T-helper 2 cell (primary cell): Measurements from ENCODE around the gene KCTD2.
"Not testable (repeated sequence)": the region's sequence is repeated elsewhere in the genome, so short reads cannot be mapped to it uniquely, and the experiment has no call there.

Experiments used
- DNase-seq, 5 experiments: peaks; one replicate each; pipeline versions ENCODE4 v3.0.0 to v3.0.0-alpha.2; 2012 to 2022
- total RNA-seq, 2 donors: gene quantifications; one replicate each; lab custom pipeline; 2026; lab: John Stamatoyannopoulos, UW

Gene KCTD2, protein sequence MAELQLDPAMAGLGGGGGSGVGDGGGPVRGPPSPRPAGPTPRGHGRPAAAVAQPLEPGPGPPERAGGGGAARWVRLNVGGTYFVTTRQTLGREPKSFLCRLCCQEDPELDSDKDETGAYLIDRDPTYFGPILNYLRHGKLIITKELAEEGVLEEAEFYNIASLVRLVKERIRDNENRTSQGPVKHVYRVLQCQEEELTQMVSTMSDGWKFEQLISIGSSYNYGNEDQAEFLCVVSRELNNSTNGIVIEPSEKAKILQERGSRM
- 39.0 to 46.1 reads per million in 2 donors for total RNA-seq

DNA sequence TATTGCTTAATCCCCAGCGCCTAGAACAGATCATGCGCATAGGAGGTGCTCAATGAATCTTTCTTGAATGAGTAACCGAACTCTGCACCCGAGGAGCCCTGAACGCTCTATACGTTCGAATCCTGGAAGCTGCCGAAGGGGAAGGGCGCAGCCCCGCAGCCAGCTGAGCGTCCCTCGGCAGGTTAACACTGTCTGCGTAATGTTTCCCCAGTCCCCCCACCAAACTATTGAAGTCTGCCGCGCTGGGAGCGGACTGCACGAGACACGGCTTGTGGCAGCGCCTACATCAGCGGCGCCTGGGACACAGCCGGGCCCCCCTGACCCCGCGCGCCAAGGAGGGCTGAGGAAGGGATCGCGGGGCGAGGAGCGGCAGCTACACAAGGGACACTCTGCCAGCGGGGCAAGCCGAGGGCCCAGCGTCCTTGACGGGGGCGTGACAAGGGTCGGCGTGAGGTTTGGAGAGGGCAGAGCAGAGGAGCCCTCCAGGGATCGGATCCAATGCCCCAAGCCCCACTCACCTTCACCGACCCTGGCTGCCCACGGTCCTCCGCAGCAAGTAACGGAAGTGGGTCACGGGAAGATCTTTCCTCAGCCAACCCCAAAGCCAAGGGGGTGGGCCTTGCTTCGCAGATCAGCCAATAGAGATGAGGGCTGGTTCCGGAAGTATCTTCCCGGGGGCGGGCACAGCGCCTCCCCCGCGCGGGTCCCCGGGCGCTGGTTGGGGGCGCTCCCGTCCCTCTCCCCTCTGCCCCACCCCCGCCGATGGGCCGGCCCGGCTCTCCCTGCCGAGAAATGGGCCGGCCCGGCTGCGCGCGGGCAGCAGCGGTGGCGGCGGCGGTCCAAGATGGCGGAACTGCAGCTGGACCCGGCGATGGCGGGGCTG, at the start of gene KCTD2, which contains the start of gene ATP5PD:
Gene KCTD2 (plus strand): TSS at position 819 of the 883 bp plus-strand sequence. CDS start 26 bp downstream, at position 845.
Gene ATP5PD (minus strand): TSS at position 563 of the 883 bp plus-strand sequence. CDS start 4,319 bp downstream, outside the sequence.
- DNase-seq: peak; percentile 82 to 96 (median 90)

DNA sequence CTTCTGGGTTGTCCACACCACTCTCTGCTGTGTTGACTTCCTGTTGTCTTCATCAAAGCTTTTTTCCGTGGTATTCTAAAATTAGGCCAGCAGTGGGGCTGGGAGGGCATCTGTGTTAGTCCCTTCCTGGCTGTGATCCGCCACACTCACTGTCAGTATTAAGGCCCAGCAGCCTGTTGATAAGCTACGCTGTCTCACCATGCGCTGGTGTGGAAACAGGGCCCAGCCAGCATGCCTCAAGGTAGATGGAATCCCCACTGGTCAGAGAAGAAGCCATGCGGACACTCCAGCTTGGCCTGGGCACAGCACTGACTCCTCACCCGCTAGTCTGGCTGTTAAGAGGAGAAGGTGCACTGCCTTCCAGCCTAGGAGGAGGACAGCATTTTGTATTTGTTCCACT, 48.2 kb upstream of the KCTD2 start:
- no peak for DNase-seq

DNA sequence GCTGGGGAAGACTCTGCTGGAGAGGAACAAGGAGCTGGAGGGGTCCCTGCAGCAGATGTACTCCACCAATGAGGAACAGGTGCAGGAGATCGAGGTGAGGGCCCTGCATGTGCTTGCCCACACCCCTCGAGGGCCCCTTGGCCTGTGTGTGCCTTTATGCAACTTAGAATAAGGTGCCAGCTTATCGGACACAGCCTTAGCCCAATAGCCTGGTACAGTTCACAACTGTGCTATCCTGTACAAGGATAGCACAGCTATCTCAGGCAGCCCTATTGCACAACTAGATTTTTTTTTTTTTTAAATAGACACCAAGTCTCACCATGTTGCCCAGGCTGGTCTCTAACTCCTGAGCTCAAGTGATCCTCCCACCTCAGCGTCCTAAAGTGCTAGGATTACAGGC, 47.5 kb upstream of the KCTD2 start:
- no peak for DNase-seq

DNA sequence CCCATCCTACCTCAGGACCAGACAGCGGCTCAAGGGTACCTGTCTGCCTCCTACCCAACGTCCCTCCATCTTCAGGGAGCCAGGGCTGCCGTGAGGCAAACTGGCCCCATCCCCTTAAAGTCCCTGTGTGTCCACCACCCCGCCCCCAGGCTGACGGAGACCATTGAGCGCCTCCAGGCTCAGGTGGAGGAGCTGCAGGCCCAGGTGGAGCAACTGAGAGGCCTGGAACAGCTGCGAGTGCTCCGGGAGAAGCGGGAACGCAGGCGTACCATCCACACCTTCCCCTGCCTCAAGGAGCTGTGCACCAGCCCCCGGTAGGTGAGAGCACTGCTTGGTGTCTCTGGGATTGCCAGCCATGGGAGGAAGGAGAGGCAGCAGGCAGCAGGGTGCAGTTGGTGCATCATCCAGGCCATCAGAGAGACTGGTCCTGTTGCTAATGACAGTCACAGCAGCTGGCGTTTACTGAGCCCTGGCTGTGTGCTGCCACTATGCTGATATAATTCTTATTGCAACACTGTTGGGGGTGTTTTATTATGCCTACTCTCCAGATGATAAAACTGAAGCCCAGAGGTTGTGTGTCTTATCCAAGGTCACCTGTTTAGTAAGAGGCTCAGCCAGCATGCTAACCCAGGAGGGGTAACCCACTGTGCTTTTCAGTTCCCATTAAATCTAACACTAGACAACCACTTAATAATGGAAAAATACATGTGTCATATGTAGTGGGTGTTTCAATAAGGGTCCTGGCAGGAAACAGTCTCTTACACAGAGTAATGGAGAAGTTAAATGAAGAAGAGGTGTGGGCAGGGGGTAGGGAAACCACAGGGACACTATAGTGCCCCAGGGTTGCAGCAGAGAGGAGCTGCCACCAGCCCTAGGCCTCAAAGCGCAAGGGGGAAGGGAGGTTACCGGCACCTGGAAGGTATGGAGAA, 44.8 kb upstream of the KCTD2 start:
- no peak for DNase-seq

DNA sequence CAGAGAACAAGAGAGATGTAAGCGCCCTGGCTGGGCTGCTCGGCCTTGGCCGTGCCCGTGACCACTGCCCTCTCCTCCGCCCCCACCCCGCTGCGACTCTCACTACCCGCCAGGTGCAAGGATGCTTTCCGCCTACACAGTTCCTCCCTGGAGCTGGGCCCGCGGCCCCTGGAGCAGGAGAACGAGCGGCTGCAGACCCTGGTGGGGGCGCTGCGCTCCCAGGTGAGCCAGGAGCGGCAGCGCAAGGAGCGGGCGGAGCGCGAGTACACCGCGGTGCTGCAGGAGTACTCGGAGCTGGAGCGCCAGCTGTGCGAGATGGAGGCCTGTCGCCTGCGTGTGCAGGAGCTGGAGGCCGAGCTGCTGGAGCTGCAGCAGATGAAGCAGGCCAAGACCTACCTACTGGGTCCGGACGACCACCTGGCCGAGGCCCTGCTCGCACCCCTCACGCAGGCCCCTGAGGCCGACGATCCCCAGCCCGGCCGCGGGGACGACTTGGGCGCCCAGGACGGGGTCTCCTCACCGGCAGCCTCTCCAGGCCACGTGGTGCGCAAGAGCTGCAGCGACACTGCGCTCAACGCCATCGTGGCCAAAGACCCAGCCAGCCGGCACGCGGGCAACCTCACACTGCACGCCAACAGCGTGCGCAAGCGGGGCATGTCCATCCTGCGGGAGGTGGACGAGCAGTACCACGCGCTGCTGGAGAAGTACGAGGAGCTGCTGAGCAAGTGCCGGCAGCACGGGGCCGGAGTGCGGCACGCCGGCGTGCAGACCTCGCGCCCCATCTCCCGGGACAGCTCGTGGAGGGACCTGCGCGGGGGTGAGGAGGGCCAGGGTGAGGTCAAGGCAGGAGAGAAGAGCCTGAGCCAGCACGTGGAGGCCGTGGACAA, 43.7 kb upstream of the KCTD2 start:
- no peak for DNase-seq

DNA sequence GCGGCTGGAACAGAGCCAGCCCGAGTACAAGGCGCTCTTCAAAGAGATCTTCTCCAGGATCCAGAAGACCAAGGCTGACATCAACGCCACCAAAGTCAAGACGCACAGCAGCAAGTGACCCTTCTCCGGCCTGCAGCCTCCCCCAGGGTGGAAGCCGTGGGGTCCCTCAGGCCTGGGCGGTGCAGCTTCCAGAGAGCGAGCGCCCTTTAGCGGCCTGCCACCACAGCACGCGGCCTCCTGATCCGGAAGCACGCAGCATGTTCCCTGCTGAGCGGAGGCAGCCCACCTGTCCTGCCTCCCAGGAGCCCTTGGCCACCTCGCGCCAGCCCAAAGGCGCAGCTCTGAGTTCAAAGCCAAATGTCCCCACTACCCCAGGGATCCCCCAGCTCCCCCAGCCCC, 43.1 kb upstream of the KCTD2 start:
- no peak for DNase-seq

DNA sequence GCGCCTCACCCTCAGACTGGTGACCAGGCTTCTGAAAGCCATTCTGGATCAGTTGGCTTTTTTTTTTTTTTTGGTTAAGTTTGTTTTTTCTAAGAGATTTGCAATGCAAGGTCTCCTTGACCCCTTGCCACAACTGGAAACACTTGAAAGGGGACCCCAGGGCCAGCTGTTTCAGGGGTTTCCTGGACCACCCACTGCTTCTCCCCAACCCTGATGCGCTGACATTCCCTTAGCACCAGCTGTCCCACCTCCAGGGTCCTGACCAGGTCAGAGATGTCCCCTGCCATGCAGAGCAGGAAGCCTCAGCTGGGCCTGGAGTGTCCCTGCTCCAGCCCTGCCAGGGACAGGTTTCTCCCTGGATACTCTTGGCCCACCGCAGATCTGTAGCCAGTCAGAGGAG, 42.7 kb upstream of the KCTD2 start:
- DNase-seq: no peak

DNA sequence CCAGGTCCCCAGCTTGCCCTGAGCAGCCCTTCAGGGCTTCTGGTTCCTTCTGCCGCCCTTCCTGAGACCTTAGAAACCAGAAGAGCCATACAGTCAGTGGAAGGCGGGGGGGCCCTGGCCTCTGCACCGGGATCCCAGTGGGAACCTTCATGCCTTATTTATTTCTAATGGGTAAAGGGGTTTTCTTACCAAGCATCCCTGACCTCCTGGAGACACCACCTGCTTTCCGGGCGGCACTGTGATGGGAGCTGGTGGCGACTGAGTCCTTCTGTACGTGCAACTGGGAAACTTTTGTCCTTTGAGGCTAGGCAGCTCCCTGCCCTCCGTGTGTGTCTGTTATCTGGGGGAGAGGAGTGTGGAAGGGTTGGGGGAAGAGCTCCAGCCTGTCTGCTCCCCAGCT, 41.7 kb upstream of the KCTD2 start:
- DNase-seq: no peak

DNA sequence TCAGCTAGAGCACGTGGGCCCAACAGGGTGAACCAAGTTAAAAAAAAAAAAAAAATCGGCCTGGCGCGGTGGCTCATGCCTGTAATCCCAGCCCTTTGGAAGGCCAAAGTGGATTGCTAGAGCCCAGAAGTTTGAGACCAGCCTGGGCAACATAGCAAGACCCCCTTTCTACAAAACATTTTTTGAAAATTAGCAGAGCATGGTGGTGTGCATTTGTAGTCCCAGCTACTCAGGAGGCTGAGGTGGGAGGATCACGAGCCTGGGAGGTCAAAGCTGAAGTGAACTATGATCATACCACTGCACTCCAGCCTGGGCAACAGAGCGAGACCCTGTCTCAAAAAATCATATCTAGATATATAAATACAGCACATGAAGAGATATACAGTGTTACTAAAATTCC, 40.9 kb upstream of the KCTD2 start:
- not testable (repeated sequence) for DNase-seq

DNA sequence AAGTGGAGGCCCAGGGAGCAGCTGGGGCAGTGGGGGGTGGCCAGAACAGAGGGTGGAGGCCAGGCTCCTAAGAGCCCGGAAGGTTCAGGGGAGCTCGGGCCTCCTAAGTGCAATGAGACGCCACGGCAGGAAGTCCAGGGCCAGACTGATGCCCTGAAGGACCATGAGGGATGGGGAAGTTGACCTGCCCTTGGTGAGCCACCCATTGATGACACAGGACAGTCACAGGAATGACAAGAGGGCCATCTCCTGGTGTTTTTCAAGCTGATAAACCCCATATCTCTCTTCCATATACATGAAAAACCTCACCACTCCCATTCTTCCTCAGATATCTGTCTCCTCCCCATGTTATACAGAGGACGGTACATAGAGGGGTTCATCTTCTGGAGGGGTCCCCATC, 40.4 kb upstream of the KCTD2 start:
- DNase-seq: no peak

DNA sequence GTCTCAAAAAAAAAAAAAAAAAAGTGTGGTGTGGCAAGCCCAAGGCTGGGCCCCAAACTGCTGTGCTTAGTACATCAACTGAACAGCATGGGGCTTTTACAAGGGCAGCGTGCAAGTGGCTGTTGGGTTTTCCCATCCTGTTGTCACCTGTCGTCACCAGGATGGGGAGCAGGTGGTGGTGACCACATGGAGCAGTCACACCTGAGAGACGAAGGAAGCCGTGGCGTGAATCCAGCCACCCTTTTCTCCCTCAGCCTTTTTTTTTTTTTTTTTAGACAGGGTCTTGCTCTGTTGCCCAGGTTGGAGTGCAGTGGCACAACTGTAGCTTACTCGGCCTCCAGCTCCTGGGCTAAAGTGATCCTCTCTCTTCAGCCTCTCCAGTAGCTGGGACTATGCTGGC, 38.7 kb upstream of the KCTD2 start:
- DNase-seq: no peak

DNA sequence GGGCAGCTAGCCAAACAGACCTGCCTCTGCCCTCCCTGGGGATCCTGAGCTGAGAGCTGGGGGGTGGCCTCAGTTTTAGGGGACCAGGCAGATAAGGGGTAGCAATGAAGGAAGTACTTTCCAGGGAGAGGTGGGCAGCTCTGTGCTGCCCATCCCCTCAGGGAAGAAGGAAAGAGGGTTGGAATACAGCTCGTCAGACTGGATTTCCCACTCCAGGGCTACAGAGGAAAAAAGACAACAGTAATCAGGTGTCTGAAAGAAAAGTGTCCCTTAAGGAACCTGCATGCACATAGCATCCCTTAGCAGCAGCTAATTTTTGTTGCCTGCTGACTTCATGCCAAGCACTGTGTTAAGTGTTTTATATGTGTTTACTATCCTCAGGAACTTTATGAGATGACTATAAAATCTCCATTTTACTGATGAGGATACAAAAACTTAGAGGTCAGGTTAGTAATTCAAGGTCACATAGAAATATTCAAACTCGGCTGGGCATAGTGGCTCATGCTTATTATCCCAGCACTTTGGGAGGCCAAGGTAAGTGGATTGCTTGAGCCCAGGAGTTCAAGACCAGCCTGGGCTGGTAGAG, 37.8 kb upstream of the KCTD2 start:
- no peak for DNase-seq

DNA sequence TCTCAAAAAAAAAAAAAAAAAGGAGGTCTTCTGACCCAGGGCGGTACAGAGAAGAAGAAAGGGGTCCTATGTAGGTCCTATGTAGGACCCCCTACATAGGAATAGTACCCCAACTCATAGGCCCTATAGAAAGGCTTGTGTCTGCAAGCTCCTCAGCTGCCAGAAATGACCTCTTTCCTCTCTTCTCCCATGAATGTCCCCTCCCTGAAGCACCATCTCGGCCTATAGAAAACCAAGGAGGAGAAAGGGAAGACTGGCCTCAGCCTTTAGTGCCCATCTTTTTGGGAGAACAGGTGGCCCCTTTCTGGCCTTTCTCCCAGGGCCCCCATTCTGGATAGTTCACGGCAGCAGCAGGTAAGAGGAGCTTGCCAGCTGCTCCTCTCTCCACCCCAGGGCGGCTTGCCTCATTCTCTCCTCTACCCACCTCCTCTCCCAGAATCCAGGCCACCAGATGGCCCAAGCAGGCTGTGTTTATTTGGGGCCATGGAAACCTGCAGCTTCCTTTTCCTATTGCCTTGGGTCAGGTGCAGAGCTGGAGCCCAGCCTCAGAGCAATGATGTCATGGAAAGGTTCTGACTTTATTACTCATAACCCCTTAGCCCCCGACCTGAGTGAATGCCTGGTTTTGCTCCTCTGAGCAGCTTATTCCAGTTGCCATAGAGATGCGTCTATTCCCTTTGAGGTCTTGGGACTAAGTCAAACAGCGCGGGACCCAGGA, 36.2 kb upstream of the KCTD2 start:
- DNase-seq: no peak

DNA sequence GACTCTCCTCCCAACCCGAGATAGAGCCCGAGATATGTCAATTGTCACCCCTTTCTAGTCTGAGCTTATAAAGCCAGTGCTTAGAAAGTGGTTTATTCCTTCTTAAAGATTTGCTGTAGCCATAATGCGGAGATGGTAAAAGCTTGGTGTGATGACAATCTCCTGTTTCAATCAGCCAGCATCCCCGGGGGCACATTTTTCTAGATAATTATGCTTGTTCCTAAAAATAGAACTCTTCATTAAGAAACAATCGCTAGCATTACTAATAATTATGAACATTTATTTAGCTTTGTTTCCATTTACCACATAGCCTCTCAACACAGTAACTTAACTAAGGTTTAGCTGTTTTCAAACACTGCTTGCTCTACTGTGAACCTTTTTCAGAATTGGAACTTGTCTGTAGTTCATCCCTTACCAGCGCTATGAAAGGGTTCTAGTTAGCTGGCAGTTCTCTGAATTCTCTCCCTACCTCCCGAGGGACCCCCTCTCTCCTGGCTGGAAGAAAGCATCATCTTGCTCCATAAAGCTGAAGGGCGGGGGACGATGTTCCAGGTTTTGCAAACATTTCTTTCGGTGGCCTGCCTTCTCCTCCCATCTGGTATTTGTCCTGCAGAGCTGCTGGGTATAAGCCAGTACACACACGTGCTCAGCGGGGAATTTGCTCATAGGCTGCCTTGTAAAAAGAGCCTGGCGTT, 35.5 kb upstream of the KCTD2 start:
- DNase-seq: no peak

DNA sequence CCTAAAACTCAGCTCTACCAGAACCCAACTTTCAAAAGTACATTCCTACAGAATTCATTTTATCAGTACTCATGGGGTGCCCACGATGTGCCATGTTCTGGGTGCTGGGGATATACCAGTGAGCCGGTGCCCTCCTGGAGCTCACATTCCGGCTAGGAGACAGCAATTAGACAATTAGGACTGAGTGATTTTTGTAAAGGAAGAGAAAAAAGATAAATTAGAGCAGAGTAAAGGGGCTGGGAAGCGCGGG, 35.0 kb upstream of the KCTD2 start:
- no peak for DNase-seq

DNA sequence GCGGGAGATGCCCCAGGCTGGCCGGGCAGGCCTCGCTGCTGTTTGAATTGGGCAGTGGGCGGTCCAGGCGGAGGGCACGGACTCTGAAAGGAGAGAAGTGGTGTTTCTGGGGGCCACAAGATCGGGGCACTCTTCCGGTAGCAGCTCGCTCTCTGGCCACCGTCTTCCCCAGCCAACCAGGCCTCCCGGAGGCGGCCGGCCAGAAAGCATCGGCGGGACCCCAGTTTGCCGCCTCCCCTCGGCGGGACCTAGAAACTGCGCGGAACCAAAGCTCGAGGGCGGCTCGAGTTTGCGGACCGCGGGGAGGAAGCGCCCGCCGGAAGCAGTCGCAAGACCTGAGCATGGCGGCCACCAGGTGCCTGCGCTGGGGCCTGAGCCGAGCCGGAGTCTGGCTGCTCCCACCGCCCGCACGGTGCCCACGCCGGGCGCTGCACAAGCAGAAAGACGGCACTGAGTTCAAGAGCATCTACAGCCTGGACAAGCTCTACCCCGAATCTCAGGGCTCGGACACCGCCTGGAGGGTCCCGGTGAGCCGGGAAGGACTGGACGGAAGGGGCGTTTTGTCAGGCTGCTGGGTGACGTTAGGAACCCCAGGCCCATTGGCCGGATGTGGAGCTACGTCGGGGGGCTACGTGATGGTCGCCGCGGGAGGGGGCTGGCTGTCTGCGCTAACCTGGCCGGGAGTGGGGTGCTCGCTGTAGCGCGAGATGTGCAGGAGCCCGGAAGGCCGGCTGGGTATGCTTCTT, 34.5 kb upstream of the KCTD2 start, which contains the start of gene MRPL58:
Gene MRPL58 (plus strand): TSS at position 325 of the 746 bp plus-strand sequence. CDS start 17 bp downstream, at position 342.
- DNase-seq: peak; percentile 48 to 91 (median 68)

DNA sequence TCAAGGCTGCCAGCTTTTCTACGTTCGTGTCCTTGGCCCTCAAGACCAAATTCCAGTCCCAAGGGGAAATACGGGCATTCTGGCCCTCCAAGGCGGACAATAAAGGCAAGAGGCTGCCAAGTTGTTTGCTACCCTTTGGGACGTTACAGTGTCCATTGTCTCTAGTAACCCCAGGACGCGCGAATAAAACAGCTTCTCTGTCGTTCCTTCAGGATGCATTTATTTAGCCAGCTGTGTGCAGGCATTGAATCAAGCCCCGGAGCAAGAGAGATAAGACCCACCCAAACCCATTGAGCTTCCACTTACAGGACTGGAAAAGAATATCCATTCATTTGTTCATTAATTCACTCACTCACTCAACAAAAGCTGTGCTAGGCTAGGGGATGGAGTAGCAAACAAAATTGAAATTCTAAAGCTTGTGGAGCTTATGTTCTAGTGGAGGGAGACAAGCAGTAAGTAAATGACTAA, 33.9 kb upstream of the KCTD2 start:
- DNase-seq: no peak

DNA sequence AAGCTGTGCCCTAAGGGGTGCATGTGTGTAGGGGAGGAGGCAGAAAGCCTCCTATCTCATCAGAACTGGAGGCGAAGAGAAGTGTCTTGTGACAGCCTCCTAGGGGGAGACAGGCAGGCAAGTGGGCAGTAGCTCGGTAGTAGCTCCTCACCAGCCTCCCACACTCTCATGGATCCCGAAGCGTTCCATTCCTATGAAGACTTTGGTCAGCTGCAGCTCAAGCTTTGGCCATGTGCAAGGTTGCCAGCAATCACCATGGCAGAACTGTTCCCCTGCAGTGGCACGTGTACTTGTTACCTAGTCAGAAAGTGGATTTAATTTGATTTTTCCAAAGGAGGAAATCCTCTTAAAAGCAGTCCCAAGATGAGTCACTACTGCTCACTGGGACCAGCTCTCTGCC, 27.9 kb upstream of the KCTD2 start:
- no peak for DNase-seq

DNA sequence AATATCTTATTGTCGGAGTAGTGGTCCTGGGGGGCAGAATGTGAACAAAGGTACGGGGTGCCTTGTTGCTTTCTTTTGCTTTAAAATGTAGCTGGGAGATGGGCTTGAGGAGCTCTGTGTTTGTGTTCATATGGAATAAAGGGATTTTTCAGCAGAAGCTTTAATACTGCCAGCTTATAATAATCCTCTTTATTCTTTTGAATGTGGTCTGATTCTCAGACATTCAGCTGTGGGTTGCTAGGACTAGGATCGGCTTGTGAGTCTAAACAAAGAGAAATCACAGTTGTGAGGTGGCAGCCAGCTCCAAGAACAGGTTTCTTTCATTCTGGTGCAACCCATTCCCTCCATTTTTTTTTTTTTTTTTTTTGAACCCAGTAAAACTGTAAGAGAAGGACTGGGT, 27.3 kb upstream of the KCTD2 start:
- no peak for DNase-seq
